ENCODE results near the gene REPS2.

Gene REPS2

DNA sequence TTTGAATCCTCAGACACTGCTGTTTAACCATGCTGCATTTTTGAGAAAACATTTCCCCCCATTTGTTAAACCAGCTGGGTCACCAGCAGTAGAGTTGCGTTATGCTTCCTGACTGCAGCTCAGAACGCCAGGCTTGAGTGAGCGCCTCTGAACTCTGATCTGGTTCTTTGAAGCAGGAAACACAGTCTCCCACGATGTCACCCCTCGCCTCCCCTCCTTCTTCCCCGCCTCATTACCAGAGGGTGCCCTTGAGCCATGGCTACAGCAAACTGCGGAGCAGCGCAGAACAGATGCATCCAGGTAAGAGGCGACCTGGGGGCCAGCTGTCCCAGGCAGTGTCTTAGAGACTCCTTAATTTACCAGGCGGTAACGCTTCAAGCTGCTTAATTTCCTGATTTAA lies 78.4 kb downstream of the REPS2 start:
- TF ChIP-seq, protein P1, sequence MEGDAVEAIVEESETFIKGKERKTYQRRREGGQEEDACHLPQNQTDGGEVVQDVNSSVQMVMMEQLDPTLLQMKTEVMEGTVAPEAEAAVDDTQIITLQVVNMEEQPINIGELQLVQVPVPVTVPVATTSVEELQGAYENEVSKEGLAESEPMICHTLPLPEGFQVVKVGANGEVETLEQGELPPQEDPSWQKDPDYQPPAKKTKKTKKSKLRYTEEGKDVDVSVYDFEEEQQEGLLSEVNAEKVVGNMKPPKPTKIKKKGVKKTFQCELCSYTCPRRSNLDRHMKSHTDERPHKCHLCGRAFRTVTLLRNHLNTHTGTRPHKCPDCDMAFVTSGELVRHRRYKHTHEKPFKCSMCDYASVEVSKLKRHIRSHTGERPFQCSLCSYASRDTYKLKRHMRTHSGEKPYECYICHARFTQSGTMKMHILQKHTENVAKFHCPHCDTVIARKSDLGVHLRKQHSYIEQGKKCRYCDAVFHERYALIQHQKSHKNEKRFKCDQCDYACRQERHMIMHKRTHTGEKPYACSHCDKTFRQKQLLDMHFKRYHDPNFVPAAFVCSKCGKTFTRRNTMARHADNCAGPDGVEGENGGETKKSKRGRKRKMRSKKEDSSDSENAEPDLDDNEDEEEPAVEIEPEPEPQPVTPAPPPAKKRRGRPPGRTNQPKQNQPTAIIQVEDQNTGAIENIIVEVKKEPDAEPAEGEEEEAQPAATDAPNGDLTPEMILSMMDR (conservative IDR thresholded peaks at IDR 0.05; ENCODE audit: low read depth, low read length): no peak
- DNase-seq (ENCODE audit: low read depth): no peak
- H3K4me3 ChIP-seq (ENCODE audit: low read length): no peak overlapping the region

DNA sequence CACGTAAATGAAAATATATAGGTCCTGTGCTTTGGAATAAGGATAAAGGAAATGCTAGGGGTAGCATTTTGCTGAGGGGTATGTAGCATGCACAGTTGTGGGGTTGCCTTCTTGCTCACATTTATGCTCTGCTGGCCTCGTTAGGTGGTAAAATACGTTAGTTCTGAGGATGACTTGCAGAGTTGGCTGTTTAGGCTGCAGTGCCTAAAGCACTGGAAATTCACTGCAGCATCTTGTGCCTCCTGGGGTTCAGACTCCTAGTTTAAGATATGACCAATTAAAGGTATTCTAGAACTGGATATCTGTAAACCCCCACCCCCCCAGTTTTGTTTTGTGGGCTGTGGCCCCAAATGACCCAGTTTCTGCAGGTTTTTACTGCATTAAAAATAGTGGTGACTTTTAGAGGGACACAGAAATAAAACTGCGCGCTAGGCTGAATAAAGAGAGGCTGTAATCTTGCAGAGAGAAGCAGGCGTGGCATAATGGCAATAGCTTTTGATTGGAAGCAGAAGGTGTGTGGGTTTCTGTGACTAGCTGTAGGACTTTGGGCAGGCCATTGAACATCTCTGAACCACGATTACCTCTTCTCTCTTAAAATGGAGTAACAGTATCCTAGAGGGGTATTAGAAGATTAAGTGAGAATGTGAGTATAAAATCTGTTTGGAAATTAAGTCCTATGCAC lies 79.3 kb downstream of the REPS2 start:
- TF ChIP-seq, protein P1 (conservative IDR thresholded peaks at IDR 0.05; ENCODE audit: low read depth, low read length): no peak
- no peak for DNase-seq (ENCODE audit: low read depth)
- H3K4me3 ChIP-seq (ENCODE audit: low read length): no peak overlapping the region

- no peak for DNase-seq (ENCODE audit: low read depth)
- no peak overlapping the region for H3K4me3 ChIP-seq (ENCODE audit: low read length)
- TF ChIP-seq, protein P1 (conservative IDR thresholded peaks at IDR 0.05; ENCODE audit: low read depth, low read length): no peak
Measured at GRCh38 chrX:17027931-17028330, 81.5 kb downstream of the REPS2 start.

DNA sequence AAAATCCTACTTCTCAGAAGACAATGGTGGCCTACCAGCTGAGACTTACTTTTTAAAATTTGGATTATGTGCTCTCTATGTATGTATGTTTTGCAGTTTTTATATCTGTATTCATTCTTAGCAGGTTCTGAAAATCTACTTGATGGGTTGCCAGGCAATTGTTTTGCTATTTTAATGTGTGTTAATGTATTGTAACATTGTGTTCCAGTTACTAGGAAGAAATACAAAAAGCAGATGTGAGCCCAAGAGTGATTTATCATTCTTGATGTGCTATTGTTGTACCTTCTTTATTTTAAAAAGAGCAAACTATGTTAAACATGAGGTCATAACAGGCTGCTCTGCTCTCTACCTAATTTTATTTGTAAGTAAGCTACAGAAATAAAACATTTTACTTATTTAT lies 81.9 kb downstream of the REPS2 start:
- TF ChIP-seq, protein P1 (conservative IDR thresholded peaks at IDR 0.05; ENCODE audit: low read depth, low read length): no peak
- no peak for DNase-seq (ENCODE audit: low read depth)
- no peak overlapping the region for H3K4me3 ChIP-seq (ENCODE audit: low read length)

DNA sequence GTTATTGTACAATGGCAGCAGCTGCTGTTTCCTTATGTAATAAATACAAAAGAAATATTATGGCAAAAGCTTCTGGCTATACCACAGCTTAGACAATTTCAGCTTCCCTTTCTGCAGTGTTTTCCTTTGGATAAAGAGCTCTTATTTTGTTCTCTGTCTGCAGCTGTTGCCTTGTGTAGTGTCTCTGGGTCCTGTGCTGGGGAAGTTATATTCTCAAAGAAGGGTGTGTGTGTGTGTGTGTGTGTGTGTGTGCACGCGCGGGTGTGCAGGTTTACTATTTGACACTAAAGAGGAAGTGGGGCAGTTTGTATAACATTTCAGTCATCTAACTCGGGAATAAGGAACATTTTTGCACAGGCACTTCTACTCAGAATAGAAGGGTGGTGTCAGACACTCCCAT lies 83.6 kb downstream of the REPS2 start:
- TF ChIP-seq, protein P1 (conservative IDR thresholded peaks at IDR 0.05; ENCODE audit: low read depth, low read length): no peak
- H3K4me3 ChIP-seq (ENCODE audit: low read length): no peak overlapping the region
- DNase-seq (ENCODE audit: low read depth): no peak

GRCh38 chrX:17030580-17031270 lies 84.3 kb downstream of the REPS2 start:
- H3K4me3 ChIP-seq (ENCODE audit: low read length): no peak overlapping the region
- DNase-seq (ENCODE audit: low read depth): no peak
- TF ChIP-seq, protein P1 (conservative IDR thresholded peaks at IDR 0.05; ENCODE audit: low read depth, low read length): no peak

- no peak overlapping the region for H3K4me3 ChIP-seq (ENCODE audit: low read length)
- TF ChIP-seq, protein P1 (conservative IDR thresholded peaks at IDR 0.05; ENCODE audit: low read depth, low read length): no peak
- no peak for DNase-seq (ENCODE audit: low read depth)
Measured at GRCh38 chrX:17031827-17032226, 85.4 kb downstream of the REPS2 start.

All from retinal pigment epithelial cell (primary cell).